ENCODE data around the gene CFAP100.

DNA sequence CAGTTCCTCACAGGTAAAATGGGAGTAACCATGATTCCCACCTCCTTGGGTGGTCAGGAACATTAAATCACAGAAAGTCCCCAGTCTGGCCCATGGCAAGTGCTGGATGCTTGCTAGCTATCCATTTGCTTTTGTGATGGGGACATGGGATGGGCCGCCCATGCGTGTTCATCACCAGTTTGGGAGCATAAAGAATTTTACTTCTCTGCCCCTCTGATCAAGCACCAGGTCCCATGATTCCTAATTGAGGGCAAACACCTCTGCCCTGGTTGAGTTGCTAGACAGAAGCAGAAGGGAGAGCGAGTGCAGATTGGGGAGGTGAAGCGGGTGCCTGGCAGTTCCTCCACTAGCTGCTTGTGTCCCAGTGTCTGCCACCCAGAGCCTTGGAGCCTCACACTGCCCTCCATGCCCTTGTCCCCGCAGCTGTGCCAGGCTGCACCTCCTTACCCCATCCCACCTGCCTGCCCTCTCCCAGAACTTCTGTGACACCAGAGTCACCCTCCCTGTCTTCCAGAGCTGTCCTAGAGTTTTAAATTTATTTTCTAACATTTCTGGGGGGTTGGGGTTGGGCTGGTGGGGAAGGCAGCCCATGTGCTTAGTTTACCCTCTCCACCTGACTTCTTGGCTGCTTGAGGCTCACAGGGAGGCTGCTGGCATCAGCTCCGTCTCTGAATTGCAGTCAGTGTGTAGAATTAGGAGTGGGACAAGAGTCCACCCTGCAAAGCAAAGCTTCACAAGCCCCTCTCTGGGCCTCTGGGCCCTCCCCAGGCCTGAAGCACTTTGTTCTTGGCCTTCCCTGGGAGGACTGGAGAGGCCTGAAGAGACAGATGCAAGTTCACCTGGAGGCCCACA lies 18.4 kb downstream of the CFAP100 start:
- TF ChIP-seq, protein P1, sequence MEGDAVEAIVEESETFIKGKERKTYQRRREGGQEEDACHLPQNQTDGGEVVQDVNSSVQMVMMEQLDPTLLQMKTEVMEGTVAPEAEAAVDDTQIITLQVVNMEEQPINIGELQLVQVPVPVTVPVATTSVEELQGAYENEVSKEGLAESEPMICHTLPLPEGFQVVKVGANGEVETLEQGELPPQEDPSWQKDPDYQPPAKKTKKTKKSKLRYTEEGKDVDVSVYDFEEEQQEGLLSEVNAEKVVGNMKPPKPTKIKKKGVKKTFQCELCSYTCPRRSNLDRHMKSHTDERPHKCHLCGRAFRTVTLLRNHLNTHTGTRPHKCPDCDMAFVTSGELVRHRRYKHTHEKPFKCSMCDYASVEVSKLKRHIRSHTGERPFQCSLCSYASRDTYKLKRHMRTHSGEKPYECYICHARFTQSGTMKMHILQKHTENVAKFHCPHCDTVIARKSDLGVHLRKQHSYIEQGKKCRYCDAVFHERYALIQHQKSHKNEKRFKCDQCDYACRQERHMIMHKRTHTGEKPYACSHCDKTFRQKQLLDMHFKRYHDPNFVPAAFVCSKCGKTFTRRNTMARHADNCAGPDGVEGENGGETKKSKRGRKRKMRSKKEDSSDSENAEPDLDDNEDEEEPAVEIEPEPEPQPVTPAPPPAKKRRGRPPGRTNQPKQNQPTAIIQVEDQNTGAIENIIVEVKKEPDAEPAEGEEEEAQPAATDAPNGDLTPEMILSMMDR (IDR thresholded peaks at IDR 0.05) = no peak
- TF ChIP-seq POLR2AphosphoS5 (IDR thresholded peaks at IDR 0.05) = no peak
- no peak for TF ChIP-seq POLR2A (IDR thresholded peaks at IDR 0.05; ENCODE audit: low read depth)
